HepG2 (cell line): Measurements from ENCODE around the gene ALG9. TPM values are rescaled to one million over a fixed set of nuclear protein-coding genes. Genes with fewer than 3 reads are reported as not detected.

ENCODE experiments used
- ARID5B ChIP-seq: IDR thresholded peaks from 2 replicates; pipeline ENCODE4 v1.4.0; 2020; ENCODE audit warnings: mild to moderate bottlenecking, missing genetic modification reagents
- MED13 ChIP-seq: sonication (generic); formaldehyde crosslinking; IDR thresholded peaks from 2 replicates; pipeline ENCODE4 v1.5.0; 2020; ENCODE audit warnings: missing genetic modification reagents
- NCOA1 ChIP-seq: sonication (generic); formaldehyde crosslinking; IDR thresholded peaks from 2 replicates; pipeline ENCODE4 v1.9.0; 2021; ENCODE audit warnings: missing genetic modification reagents
- NONO ChIP-seq, 2 experiments: fragments of 450-650 bp in 1 of 2; sonication (generic) in 1 of 2; formaldehyde crosslinking in 1 of 2; IDR thresholded peaks in 1 of 2; conservative IDR thresholded peaks in 1 of 2; 2 replicates each; pipeline versions ENCODE4 v1.6.1 to v1.8.0; 2017 to 2022; ENCODE audit warnings: mild to moderate bottlenecking in 1 of 2, missing genetic modification reagents in 1 of 2, moderate library complexity in 1 of 2
- TBX2 ChIP-seq: sonication (generic); formaldehyde crosslinking; IDR thresholded peaks from 2 replicates; pipeline ENCODE4 v1.5.0; 2020; ENCODE audit warnings: missing genetic modification reagents, mild to moderate bottlenecking, borderline replicate concordance
- TMF1 ChIP-seq: sonication (generic); formaldehyde crosslinking; IDR thresholded peaks from 2 replicates; pipeline ENCODE4 v1.8.1; 2022; ENCODE audit warnings: low read depth, missing genetic modification reagents
- ZNF18 ChIP-seq: sonication (generic); formaldehyde crosslinking; IDR thresholded peaks from 2 replicates; pipeline ENCODE4 v1.8.0; 2022; ENCODE audit warnings: mild to moderate bottlenecking, missing genetic modification reagents; ENCODE audit not compliant: insufficient replicate concordance
- ZNF792 ChIP-seq: IDR thresholded peaks from 2 replicates; pipeline ENCODE4 v1.6.1; 2016
- polyA plus RNA-seq, 8 experiments: library from polyadenylated mRNA; depleted of rRNA in 3 of 8; stranded (reverse) in 7 of 8; unstranded in 1 of 8; fragments of >200 nt; fragmentation: Illumina TruSeq in 4 of 8; extraction: Trizol in 4 of 8; gene quantifications; 2 replicates each; pipeline versions ENCODE4 v1.2.1 to v1.2.3, GENCODE V29; 2011 to 2016; ENCODE audit warnings: low read depth in 4 of 8, missing spikeins in 1 of 8, mixed read lengths in 1 of 8; ENCODE audit not compliant: insufficient read depth in 1 of 8
- total RNA-seq, 5 experiments: library from RNA; depleted of rRNA; stranded (reverse); fragments of >200 nt; fragmentation: Illumina TruSeq; extraction: Trizol; gene quantifications; 2 replicates each; pipeline ENCODE4 v1.2.3, GENCODE V29; 2016; ENCODE audit warnings: low read depth in 1 of 5

Gene ALG9
- total and polyA plus RNA-seq, 2 of the 13 experiments (the other 11 are each of a cell fraction or from before 2014, with no cell fraction given), result 39.4 to 40.6 TPM

- TF ChIP-seq ZNF18, result no peak
- TF ChIP-seq MED13 (CRISPR knock-in tag), result no peak
- TF ChIP-seq ZNF792 (CRISPR knock-in tag), result no peak
- no peak for TF ChIP-seq TMF1 (CRISPR knock-in tag)
- no peak for TF ChIP-seq NONO (IDR thresholded peaks at IDR 0.05)
- TF ChIP-seq NONO (CRISPR knock-in tag; conservative IDR thresholded peaks at IDR 0.05), result no peak
- no peak for TF ChIP-seq TBX2 (CRISPR knock-in tag)
- TF ChIP-seq NCOA1 (CRISPR knock-in tag), result no peak
- no peak for TF ChIP-seq ARID5B
Measured at GRCh38 chr11:111814557-111815320, 56.6 kb downstream of the ALG9 start (continued).
